ENCODE data around the gene CDHR1.
A peak's percentile ranks its signal among the peaks of the same experiment; 100 is the strongest.
"Not testable (repeated sequence)": the region's sequence is repeated elsewhere in the genome, so short reads cannot be mapped to it uniquely, and the experiment has no call there.

CDHR1 gene

DNA sequence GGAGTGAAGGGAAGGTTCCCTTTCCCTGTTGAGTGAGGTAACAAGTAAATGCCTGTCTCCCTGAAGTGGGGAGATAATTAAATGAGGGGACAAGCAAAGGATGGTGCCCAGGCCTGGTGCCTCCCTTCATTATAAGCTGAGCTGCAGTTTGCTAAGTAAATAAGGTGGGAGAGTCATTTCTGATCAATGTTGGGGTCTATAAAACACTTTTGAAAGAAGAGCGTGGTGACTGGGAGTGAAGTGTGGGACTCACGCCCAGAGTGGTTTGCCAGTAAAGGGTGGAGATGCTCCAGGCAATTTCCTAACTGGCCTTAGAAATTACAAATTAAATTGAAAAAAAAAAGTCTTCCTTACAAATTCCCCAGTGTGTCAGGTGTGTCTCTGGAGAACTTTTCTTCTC, 30.3 kb upstream of the CDHR1 start:
- no peak for DNase-seq (ENCODE audit: low read depth)
- no peak overlapping the region for H3K4me3 ChIP-seq (ENCODE audit: low read depth, low read length)
- TF ChIP-seq, protein P1, sequence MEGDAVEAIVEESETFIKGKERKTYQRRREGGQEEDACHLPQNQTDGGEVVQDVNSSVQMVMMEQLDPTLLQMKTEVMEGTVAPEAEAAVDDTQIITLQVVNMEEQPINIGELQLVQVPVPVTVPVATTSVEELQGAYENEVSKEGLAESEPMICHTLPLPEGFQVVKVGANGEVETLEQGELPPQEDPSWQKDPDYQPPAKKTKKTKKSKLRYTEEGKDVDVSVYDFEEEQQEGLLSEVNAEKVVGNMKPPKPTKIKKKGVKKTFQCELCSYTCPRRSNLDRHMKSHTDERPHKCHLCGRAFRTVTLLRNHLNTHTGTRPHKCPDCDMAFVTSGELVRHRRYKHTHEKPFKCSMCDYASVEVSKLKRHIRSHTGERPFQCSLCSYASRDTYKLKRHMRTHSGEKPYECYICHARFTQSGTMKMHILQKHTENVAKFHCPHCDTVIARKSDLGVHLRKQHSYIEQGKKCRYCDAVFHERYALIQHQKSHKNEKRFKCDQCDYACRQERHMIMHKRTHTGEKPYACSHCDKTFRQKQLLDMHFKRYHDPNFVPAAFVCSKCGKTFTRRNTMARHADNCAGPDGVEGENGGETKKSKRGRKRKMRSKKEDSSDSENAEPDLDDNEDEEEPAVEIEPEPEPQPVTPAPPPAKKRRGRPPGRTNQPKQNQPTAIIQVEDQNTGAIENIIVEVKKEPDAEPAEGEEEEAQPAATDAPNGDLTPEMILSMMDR (IDR thresholded peaks at IDR 0.05; ENCODE audit: insufficient read depth, low read depth, low read length, missing control alignments) = no peak

DNA sequence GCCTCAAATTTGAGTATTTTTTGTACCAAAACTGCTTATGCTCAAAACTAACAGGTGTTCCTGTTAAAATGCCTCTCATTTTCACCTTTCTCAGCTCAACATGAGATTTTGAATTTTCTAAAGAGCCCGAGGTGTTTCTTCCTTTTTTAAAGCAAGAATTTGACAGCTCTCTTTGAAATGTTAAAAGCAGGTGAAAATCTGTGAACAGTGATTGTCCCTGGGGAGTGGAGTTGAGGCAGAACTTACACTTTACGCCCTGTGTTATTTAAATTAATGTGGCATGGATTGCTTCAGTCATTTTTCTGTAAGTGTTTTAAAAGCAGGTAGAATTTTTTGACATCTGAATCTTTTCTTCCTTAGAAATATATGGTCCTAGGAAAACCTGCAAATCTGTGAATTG, 29.9 kb upstream of the CDHR1 start:
- TF ChIP-seq, protein P1 (IDR thresholded peaks at IDR 0.05; ENCODE audit: insufficient read depth, low read depth, low read length, missing control alignments) = no peak
- H3K4me3 ChIP-seq (ENCODE audit: low read depth, low read length) = no peak overlapping the region
- DNase-seq (ENCODE audit: low read depth) = no peak

DNA sequence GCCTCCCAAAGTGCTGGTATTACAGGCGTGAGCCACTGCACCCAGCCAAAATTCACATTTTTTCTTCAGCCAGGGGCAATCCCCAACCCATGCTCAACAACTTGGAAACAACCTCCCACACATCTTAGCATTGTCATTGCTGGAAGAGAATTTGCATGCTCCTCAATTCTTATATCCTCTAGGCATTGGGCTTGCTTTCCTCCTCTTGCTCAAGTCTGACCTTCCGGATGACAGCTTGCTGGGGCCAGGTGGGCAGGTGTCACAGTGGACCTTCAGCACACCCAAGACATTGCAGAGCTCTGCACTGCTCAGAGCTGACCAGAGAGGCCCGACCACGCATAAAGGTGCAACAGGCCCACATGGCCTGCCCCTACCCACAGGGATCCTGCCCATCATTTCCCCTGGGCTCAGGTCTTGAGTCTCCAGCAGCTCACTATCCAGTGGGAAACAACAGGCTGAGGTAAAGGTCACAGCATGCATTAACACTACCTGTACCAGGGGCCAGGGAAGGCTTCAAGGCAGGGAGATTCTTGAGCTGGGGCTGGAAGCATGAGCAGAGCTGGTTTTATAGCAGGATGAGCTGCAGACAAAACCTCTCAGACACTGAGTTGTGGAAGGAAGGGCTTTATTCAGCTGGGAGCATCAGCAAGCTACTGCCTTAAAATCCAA, 27.6 kb upstream of the CDHR1 start:
- DNase-seq (ENCODE audit: low read depth) = peak; percentile 39
- TF ChIP-seq, protein P1 (IDR thresholded peaks at IDR 0.05; ENCODE audit: insufficient read depth, low read depth, low read length, missing control alignments) = no peak

DNA sequence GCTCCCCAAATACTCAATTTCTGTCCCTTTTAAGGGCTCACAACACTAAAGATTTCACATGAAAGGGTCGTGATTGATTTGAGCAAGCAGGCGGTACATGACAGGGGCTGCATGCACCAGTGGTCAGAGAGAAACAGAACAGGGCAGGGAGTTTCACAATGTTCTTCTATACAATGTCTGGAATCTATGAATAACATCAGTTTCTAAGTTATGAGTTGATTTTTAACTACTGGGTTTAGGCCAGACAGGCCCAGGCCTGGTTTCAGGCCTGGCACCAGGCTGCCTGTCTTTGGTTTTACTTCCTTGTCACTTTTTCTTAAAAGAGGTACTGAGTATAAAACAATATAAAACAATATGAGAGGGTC, 27.1 kb upstream of the CDHR1 start:
- H3K4me3 ChIP-seq (ENCODE audit: low read depth, low read length) = peak overlapping the region; percentile 76
- DNase-seq (ENCODE audit: low read depth) = peak; percentile 58

More for the DNA sequence above, 27.6 kb upstream of the CDHR1 start:
- H3K4me3 ChIP-seq (ENCODE audit: low read depth, low read length) = peak overlapping the region; percentile 41

DNA sequence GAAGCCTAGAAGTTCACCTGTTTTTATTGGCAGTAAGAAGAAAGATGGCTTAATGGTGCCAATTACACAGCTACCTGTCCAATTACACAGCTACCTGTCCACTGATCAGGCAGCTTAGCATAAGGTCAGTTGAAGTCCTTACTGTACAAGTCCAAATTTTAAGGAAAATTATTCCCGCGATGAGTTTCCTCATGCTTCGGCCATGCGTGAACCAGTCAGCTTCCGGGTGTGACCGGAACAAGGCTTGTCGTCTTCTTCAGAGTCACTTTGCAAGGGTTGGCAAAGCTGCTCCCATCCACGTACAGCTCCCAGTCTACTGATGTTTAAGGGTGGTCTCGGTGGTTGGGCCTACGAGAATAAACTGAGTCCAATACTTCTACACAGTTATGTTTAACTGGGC, 26.0 kb upstream of the CDHR1 start:
- not testable (repeated sequence) for DNase-seq (ENCODE audit: low read depth)
- peak overlapping the region; percentile 76 for H3K4me3 ChIP-seq (ENCODE audit: low read depth, low read length)

DNA sequence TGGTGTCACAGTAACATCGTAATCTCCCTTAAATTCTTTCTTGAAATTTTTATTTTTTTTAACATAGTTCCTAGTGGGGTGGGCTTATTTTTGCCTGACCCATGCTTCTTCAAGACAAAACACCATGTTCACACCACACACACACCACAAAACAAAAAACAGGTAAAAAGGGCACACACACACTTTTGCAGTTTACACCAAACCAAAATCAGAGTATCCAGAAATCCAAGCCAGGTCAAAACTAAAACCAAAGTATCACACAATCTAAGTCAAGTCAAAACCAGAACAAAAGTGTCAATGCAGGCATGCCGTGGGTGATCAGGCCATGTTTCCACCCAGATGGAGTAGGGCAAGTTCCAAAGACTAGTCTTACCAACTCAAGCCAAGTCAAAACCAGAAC, 23.1 kb upstream of the CDHR1 start:
- not testable (repeated sequence) for DNase-seq (ENCODE audit: low read depth)
- H3K4me3 ChIP-seq (ENCODE audit: low read depth, low read length) = peak overlapping the region; percentile 76

DNA sequence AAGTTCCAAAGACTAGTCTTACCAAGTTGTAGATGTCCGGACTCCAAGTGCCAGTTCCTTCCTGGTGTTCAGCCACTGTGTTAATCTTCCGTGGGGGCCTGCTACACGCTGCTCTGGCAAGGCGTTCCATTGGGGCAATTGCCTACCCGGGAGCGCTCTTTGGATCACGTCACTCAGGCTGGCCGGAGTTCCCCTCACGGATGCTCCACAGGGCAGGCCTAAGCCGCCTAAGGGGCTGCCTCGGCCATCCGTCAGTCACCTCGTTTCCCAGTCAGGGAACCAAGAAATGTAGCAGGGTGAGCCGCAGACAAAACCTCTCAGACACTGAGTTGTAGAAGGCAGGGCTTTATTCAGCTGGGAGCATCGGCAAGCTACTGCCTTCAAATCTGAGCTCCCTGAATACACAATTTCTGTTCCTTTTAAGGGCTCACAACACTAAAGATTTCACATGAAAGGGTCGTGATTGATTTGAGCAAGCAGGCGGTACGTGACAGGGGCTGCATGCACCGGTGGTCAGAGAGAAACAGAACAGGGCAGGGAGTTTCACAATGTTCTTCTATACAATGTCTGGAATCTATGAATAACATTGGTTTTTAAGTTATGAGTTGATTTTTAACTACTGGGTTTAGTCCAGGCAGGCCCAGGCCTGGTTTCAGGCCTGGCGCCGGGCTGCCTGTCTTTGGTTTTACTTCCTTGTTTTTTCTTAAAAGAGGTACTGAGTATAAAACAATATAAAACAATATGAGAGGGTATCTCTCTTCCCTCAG, 22.5 kb upstream of the CDHR1 start:
- peak overlapping the region; percentile 76 for H3K4me3 ChIP-seq (ENCODE audit: low read depth, low read length)
- DNase-seq (ENCODE audit: low read depth) = peak; percentile 91

DNA sequence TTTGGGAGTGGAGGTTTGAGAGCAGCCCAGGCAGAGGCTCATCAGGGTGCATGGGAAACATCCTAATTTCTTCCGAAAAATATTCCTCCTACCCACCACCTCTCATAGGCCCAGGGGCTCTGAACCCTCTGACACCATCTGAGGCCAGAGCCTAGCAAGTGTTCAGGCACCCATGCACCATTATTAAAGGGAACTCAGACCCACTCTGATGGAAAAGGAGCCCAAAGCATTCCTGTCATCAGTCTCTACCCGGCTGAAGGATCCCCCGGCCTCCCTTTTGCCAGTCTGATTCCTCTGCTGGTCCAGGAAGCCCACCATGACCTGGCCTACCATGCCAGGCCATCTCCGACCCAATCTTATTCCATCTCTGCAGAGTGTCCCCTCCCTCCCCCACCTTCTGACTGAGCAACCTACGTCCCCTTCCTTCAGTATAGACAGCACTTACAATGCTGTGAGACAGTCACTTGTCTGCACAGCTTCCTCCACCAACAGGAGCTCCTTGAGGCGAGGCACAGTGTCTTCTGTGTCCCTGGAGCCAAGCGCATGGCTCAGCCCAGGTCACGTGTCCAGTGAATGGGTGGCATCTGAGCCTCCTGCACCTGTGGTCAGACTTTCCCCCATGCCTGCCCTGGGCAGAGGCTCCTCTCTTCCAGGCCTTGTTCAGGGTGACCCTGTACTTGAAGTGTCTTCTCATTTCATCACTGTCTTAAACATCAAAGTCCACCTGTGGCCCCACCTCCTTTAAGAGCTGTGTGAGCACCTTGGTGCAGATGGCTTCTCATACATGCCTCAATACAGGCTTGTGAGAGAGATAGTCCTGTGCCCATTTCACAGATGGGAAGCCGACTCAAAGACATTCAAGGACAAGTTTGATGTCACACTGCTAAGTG, 21.6 kb upstream of the CDHR1 start:
- peak overlapping the region; percentile 76 for H3K4me3 ChIP-seq (ENCODE audit: low read depth, low read length)
- TF ChIP-seq, protein P1 (IDR thresholded peaks at IDR 0.05; ENCODE audit: insufficient read depth, low read depth, low read length, missing control alignments) = no peak
- DNase-seq (ENCODE audit: low read depth) = peak; percentile 65

Measured in GM12865 (cell line).